NCI-H1105 (cell line): ENCODE results near the gene EREG.
"Not testable (repeated sequence)": the region's sequence is repeated elsewhere in the genome, so short reads cannot be mapped to it uniquely, and the experiment has no call there.

Experiments used
- DNase-seq: peaks from one replicate; lab custom pipeline; 2025; lab: John Stamatoyannopoulos, UW

EREG gene

GRCh38 chr4:74364652-74365491 lies at the start of gene EREG:
TSS of gene EREG (plus strand) at chr4:74365145. CDS start at chr4:74365309, 164 bp downstream.
- DNase-seq, result peak; percentile 6

- DNase-seq, result no peak
Observed at GRCh38 chr4:74315376-74315775, 49.6 kb upstream of the EREG start.

- no peak for DNase-seq
Observed at GRCh38 chr4:74316397-74316796, 48.5 kb upstream of the EREG start.

GRCh38 chr4:74317616-74318246 lies 47.2 kb upstream of the EREG start:
- no peak for DNase-seq

- no peak for DNase-seq
Observed at GRCh38 chr4:74318276-74318675, 46.7 kb upstream of the EREG start.

GRCh38 chr4:74319470-74319869 lies 45.5 kb upstream of the EREG start:
- DNase-seq, result no peak

- peak; percentile 21 for DNase-seq
Observed at GRCh38 chr4:74320559-74321118, 44.3 kb upstream of the EREG start.

- DNase-seq, result no peak
Observed at GRCh38 chr4:74322301-74322700, 42.6 kb upstream of the EREG start.

- no peak for DNase-seq
Observed at GRCh38 chr4:74323663-74324062, 41.3 kb upstream of the EREG start.

GRCh38 chr4:74324262-74324661 lies 40.7 kb upstream of the EREG start:
- DNase-seq, result no peak

- DNase-seq, result no peak
Observed at GRCh38 chr4:74325886-74326285, 39.1 kb upstream of the EREG start.

GRCh38 chr4:74327762-74328161 lies 37.2 kb upstream of the EREG start:
- no peak for DNase-seq

- no peak for DNase-seq
Observed at GRCh38 chr4:74328501-74328900, 36.4 kb upstream of the EREG start.

- no peak for DNase-seq
Observed at GRCh38 chr4:74329307-74329706, 35.6 kb upstream of the EREG start.

- no peak for DNase-seq
Observed at GRCh38 chr4:74330295-74330750, 34.6 kb upstream of the EREG start.

- no peak for DNase-seq
Observed at GRCh38 chr4:74331252-74331651, 33.7 kb upstream of the EREG start.

GRCh38 chr4:74331944-74332343 lies 33.0 kb upstream of the EREG start:
- DNase-seq, result no peak

GRCh38 chr4:74334636-74335035 lies 30.3 kb upstream of the EREG start:
- DNase-seq, result no peak

- DNase-seq, result no peak
Observed at GRCh38 chr4:74335341-74336021, 29.5 kb upstream of the EREG start.

GRCh38 chr4:74338792-74339333 lies 26.1 kb upstream of the EREG start:
- no peak for DNase-seq

- no peak for DNase-seq
Observed at GRCh38 chr4:74339501-74339900, 25.4 kb upstream of the EREG start.

- DNase-seq, result not testable (repeated sequence)
Observed at GRCh38 chr4:74340421-74340820, 24.5 kb upstream of the EREG start.
